HL-60/S4 treated with retinoic acid at 250 ng/mL for 4 days and 3 days (cell line): Measurements from ENCODE around the gene RABGGTA.

Source experiments
- in situ Hi-C: fragments of 300-500 bp; cut with MboI; formaldehyde crosslinking; loops from 2 replicates; pipeline ENCODE4 v1.7.0; 2022; ENCODE audit warnings: low sequenced_read_pairs

Gene RABGGTA

GRCh38 chr14:24261969-24262327 lies 9.4 kb downstream of the RABGGTA start:
- in situ Hi-C loops, result no loop called here

- in situ Hi-C loops, result no loop called here
These were observed 10.0 kb downstream of the RABGGTA start for GRCh38 chr14:24261256-24261968.

- in situ Hi-C loops, result no loop called here
These were observed 10.6 kb downstream of the RABGGTA start for GRCh38 chr14:24260780-24261157.

GRCh38 chr14:24260026-24260779 lies 11.2 kb downstream of the RABGGTA start:
- in situ Hi-C loops, result no loop called here

GRCh38 chr14:24259282-24260025 lies 11.9 kb downstream of the RABGGTA start:
- in situ Hi-C loops, result no loop called here

GRCh38 chr14:24258548-24259265 lies 12.7 kb downstream of the RABGGTA start:
- in situ Hi-C loops, result no loop called here

- in situ Hi-C loops, result no loop called here
These were observed 13.3 kb downstream of the RABGGTA start for GRCh38 chr14:24258119-24258518.

GRCh38 chr14:24256960-24257359 lies 14.4 kb downstream of the RABGGTA start:
- in situ Hi-C loops, result no loop called here

GRCh38 chr14:24255931-24256711 lies 15.3 kb downstream of the RABGGTA start:
- in situ Hi-C loops, result no loop called here

GRCh38 chr14:24255438-24255837 lies 16.0 kb downstream of the RABGGTA start:
- in situ Hi-C loops, result no loop called here

GRCh38 chr14:24254630-24255392 lies 16.6 kb downstream of the RABGGTA start:
- in situ Hi-C loops, result no loop called here

GRCh38 chr14:24253936-24254335 lies 17.5 kb downstream of the RABGGTA start:
- in situ Hi-C loops, result no loop called here

GRCh38 chr14:24252289-24253124 lies 18.9 kb downstream of the RABGGTA start:
- in situ Hi-C loops, result no loop called here

- in situ Hi-C loops, result no loop called here
These were observed 19.5 kb downstream of the RABGGTA start for GRCh38 chr14:24251880-24252288.

GRCh38 chr14:24250354-24250753 lies 21.0 kb downstream of the RABGGTA start:
- in situ Hi-C loops, result no loop called here

GRCh38 chr14:24249230-24250021 lies 22.0 kb downstream of the RABGGTA start:
- in situ Hi-C loops, result loop anchor here (25.0 kb wide), 1 partner anchor 188 kb away; the partner anchor contains the start of genes CBLN3, KHNYN and SDR39U1

- in situ Hi-C loops, result loop anchor here (25.0 kb wide), 1 partner anchor 190 kb away; the partner anchor contains the start of genes CBLN3, KHNYN and SDR39U1
These were observed 24.0 kb downstream of the RABGGTA start for GRCh38 chr14:24247422-24247821.
